A673 (cell line): ENCODE measurements around the gene PRPS2. TPM values are rescaled to one million over a fixed set of nuclear protein-coding genes. Genes with fewer than 3 reads are reported as not detected.

ENCODE experiments used
- BruUV-seq: library from RNA; stranded (reverse); fragments of 400-500 nt; replicated peaks from 2 replicates; lab custom pipeline; 2021; lab: Mats Ljungman, UMichigan
- CTCF ChIA-PET: fragments of 300-600 bp; sonication (Branson Sonifier 250); formaldehyde crosslinking; loops from one replicate; lab custom pipeline; 2022; ENCODE audit warnings: antibody characterized with exemption; lab: Charles Lee
- POLR2A ChIA-PET: fragments of 300-600 bp; sonication (Branson Sonifier 250); formaldehyde crosslinking; loops from one replicate; lab custom pipeline; 2022; ENCODE audit warnings: antibody characterized with exemption; ENCODE audit not compliant: low non-redundant PET; lab: Charles Lee
- DNase-seq: peaks from one replicate; pipeline ENCODE4 v3.0.0-alpha.2; 2015; ENCODE audit warnings: low spot score
- H3K27ac ChIP-seq: fragments of 200-600 bp; sonication (generic); 2 replicates; pipeline ENCODE4 v1.5.1; 2016; ENCODE audit warnings: mixed run types, low read depth, mild to moderate bottlenecking, mixed read lengths, antibody characterized with exemption, low read length; ENCODE audit not compliant: poor library complexity, severe bottlenecking
- H3K27me3 ChIP-seq: fragments of 200-600 bp; sonication (generic); replicated peaks from 2 replicates; pipeline ENCODE4 v1.6.1; 2017; ENCODE audit warnings: mixed run types, low read depth, mild to moderate bottlenecking, mixed read lengths, antibody characterized with exemption, low read length; ENCODE audit not compliant: insufficient read depth, poor library complexity
- H3K36me3 ChIP-seq: fragments of 200-600 bp; sonication (generic); 2 replicates; pipeline ENCODE4 v1.6.1; 2016; ENCODE audit warnings: mixed run types, mild to moderate bottlenecking, mixed read lengths, antibody characterized with exemption, low read length; ENCODE audit not compliant: insufficient read depth, poor library complexity, severe bottlenecking
- H3K4me1 ChIP-seq: fragments of 200-600 bp; sonication (generic); 2 replicates; pipeline ENCODE4 v1.6.1; 2017; ENCODE audit warnings: mixed run types, mild to moderate bottlenecking, mixed read lengths, antibody characterized with exemption, low read length; ENCODE audit not compliant: insufficient read depth, poor library complexity, severe bottlenecking
- H3K4me3 ChIP-seq: fragments of 200-600 bp; sonication (generic); 2 replicates; pipeline ENCODE4 v1.5.1; 2016; ENCODE audit warnings: low read depth, mixed run types, mild to moderate bottlenecking, mixed read lengths, low read length; ENCODE audit not compliant: poor library complexity, severe bottlenecking
- H3K9me3 ChIP-seq: fragments of 200-600 bp; sonication (generic); 2 replicates; pipeline ENCODE4 v1.6.1; 2016; ENCODE audit warnings: mixed run types, low read depth, mild to moderate bottlenecking, mixed read lengths, antibody characterized with exemption, low read length; ENCODE audit not compliant: poor library complexity, severe bottlenecking
- CTCF ChIP-seq: fragments of 300-800, 200-600 bp; sonication (generic); conservative IDR thresholded peaks from 2 replicates; pipeline ENCODE4 v1.5.1; 2017; ENCODE audit warnings: low read depth, mild to moderate bottlenecking, antibody characterized with exemption, low read length, moderate library complexity, mixed read lengths
- EZH2 ChIP-seq: fragments of 200-600 bp; sonication (generic); IDR thresholded peaks from 2 replicates; pipeline ENCODE4 v1.6.1; 2017; ENCODE audit warnings: borderline replicate concordance, low read depth, mild to moderate bottlenecking, mixed read lengths, antibody characterized with exemption, low read length; ENCODE audit not compliant: poor library complexity, severe bottlenecking
- intact Hi-C: fragments of 100-400 bp; cut with micrococcal nuclease; formaldehyde crosslinking; loops from one replicate; pipeline ENCODE4 v1.10.0; 2022; ENCODE audit not compliant: unreplicated experiment
- total RNA-seq: library from RNA; stranded (reverse); gene quantifications from 2 replicates; pipeline ENCODE4 v1.2.3, GENCODE V29; 2021

PRPS2 gene
- total RNA-seq, 1 experiment from 2014 or later, result 38.9 TPM

GRCh38 chrX:12788645-12789044 is 2.6 kb upstream of the PRPS2 start:
- no peaks in the 10 kb centered on the region for H3K36me3 ChIP-seq
- no peak overlapping the region for H3K4me3 ChIP-seq
- no TSS peak for BruUV-seq
- H3K9me3 ChIP-seq, result no peaks in the 10 kb centered on the region
- peaks cover 3% of the 10 kb centered on the region for H3K27me3 ChIP-seq
- TF ChIP-seq EZH2 (no peak), CTCF (no peak)
- no peaks in the 10 kb centered on the region for H3K4me1 ChIP-seq
- intact Hi-C loops, result no loop called here
- CTCF ChIA-PET, result no interaction called here
- POLR2A ChIA-PET, result no interaction called here
- no peak for DNase-seq
- H3K27ac ChIP-seq, result no peak overlapping the region

GRCh38 chrX:12789976-12790375 is 1.2 kb upstream of the PRPS2 start:
- H3K4me1 ChIP-seq, result no peaks in the 10 kb centered on the region
- TF ChIP-seq CTCF, result no peak
- no peak for TF ChIP-seq EZH2
- intact Hi-C loops, result no loop called here
- H3K4me3 ChIP-seq, result no peak overlapping the region
- no peaks in the 10 kb centered on the region for H3K36me3 ChIP-seq
- peaks cover 3% of the 10 kb centered on the region for H3K27me3 ChIP-seq
- ChIA-PET CTCF (interaction anchor here (0.6 to 1.1 kb wide), 2 partner anchors 18 kb away, joined by 3 read pairs; no protein-coding TSS in a partner anchor), POLR2A (no interaction called here)
- H3K27ac ChIP-seq, result no peak overlapping the region
- no TSS peak for BruUV-seq
- DNase-seq, result peak; percentile 5
- no peaks in the 10 kb centered on the region for H3K9me3 ChIP-seq

GRCh38 chrX:12790885-12791256 is 341 bp upstream of the PRPS2 start:
- intact Hi-C loops, result no loop called here
- ChIA-PET POLR2A (interaction anchor here (0.7 kb wide), 1 partner anchor 10 kb away, joined by 4 read pairs; no protein-coding TSS in a partner anchor), CTCF (interaction anchor here (0.6 to 1.1 kb wide), 3 partner anchors 19 to 1176 kb away, joined by 3 to 6 read pairs (median 4); no protein-coding TSS in a partner anchor)
- no peak overlapping the region for H3K27ac ChIP-seq
- H3K9me3 ChIP-seq, result no peaks in the 10 kb centered on the region
- H3K36me3 ChIP-seq, result no peaks in the 10 kb centered on the region
- TF ChIP-seq CTCF (no peak), EZH2 (no peak)
- H3K4me3 ChIP-seq, result peak overlapping the region; percentile 65
- no TSS peak for BruUV-seq
- H3K27me3 ChIP-seq, result peaks cover 3% of the 10 kb centered on the region
- no peaks in the 10 kb centered on the region for H3K4me1 ChIP-seq
- DNase-seq, result no peak
